HCEC 1CT (cell line): Measurements from ENCODE around the gene NXPH3.

Source experiments
- DNase-seq: peaks from one replicate; pipeline ENCODE4 v3.0.0-alpha.2; 2017

The NXPH3 gene

GRCh38 chr17:49576917-49577649 lies 1.4 kb downstream of the NXPH3 start:
- DNase-seq: no peak

GRCh38 chr17:49577650-49577934 lies 1.9 kb downstream of the NXPH3 start:
- no peak for DNase-seq

DNA sequence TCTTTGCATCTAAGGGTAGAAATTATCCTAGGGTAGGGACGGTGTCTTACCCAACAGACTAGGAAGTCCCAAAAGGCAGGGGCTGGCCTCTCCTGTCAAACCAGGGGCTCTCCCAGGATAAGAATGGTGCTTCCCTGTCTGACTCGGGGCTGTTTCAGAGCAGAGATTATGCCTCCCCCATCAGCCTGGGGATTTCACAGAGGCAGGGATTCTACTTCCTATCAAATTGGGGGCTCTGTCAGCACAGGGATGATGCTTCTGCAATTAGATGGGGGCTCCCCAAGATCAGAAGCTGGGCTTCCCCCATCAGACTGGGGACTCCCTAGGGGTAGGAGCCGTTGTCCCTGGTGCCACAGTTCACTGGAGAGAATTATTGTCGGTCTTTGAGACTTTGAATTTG lies 2.3 kb downstream of the NXPH3 start:
- no peak for DNase-seq

DNA sequence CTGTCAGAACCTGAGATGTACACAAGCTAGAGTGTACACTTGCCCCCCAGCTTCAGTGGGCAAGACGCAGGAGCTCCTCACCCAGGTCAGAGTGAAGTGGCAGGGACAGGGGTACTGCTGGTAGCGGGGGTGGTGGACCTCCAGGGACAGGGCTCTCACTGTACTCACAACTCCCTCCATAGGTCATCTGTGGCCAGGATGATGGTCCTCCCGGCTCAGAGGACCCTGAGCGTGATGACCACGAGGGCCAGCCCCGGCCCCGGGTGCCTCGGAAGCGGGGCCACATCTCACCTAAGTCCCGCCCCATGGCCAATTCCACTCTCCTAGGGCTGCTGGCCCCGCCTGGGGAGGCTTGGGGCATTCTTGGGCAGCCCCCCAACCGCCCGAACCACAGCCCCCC lies 2.7 kb downstream of the NXPH3 start:
- DNase-seq: no peak

GRCh38 chr17:49578952-49579500 lies 3.4 kb downstream of the NXPH3 start:
- no peak for DNase-seq

DNA sequence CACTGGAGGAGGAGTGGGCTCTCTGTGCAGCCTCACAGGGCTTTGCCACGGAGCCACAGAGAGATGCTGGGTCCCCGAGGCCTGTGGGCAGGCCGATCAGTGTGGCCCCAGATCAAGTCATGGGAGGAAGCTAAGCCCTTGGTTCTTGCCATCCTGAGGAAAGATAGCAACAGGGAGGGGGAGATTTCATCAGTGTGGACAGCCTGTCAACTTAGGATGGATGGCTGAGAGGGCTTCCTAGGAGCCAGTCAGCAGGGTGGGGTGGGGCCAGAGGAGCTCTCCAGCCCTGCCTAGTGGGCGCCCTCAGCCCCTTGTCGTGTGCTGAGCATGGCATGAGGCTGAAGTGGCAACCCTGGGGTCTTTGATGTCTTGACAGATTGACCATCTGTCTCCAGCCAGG lies 3.9 kb downstream of the NXPH3 start:
- no peak for DNase-seq

DNA sequence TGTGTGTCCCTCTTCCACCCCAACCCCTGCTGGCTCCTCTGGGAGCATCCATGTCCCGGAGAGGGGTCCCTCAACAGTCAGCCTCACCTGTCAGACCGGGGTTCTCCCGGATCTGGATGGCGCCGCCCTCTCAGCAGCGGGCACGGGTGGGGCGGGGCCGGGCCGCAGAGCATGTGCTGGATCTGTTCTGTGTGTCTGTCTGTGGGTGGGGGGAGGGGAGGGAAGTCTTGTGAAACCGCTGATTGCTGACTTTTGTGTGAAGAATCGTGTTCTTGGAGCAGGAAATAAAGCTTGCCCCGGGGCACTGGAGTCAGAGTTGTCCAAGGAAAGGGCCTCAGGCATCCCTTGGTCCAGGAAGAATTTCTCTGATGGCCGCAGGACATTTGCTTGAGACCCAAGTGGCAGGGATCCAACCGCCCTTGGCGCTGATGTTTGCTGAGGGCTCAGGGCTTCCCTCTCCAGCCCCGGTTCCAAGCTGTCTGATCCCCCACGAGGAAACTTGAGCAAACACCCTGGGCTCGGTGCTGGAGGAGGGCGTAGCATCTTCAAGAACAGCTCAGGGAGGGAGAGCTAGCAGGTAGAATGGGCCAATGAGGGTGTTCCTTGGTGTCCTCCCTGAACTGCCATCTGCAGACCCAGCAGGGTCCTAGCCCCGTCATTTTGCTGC lies 4.5 kb downstream of the NXPH3 start:
- no peak for DNase-seq

DNA sequence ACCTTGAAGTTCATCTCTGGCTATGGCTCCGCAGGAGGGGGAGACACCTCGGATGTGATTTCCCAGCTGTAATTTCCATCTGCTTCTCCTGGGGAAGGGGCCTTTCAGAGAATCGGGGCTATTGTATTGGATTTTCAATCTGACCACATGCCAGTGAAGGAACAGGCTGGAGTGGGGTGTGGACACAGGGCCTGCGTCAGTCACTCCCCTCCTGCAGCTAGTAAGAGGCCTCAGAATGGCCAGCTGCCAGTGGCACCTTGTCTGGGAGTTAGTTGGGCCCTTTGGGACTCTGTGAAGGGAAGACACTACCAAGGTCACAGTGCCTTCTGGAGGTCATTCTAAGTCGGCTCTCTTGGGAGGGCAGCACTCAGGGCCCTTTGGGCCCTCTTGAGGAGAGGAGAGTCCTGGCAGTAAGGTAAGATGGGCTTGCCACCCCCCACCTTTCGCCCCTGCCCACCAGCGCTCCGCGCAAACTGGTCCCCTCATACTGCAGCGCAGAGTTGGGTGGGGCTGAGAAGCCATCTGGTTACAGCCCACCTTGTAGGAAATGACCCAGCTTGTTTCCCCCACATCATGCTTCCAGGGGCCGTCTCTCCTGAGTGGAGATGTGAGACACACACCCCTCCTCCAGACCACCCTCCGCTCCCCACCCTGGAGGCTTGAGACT lies 5.4 kb downstream of the NXPH3 start:
- DNase-seq: no peak

- DNase-seq: no peak
Measured at GRCh38 chr17:49581648-49581998, 6.0 kb downstream of the NXPH3 start.

DNA sequence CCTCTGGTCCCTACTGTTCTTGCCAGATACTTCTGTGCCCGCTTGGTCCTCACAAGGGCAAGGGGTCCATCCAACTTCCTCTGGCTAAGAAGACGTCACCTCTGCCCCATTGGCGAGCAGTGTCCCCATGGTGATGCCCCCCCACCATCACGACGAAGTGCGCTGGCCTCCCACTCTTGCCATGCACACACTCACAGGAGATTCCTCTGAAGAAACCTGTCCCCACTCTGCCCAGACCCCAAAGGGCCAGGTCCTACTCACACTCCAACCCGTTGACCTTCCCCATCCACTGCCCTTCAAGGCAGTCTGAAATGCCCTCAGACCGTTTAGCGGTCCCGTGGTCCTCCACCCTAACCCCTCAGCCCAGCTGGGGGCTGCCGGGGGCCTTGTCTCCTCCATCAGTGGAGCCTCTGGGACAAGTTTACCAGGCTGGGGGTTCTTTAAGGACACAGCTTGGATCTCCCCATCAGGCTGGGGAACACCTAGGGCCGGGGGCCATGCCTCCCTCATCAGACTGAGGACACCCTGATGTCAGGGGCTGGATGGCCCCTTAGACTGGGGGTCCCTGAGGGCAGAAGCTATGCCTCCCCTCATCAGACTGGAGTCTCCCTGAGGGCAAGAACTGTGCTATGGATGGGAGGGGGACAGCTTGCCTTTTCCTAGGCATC lies 6.5 kb downstream of the NXPH3 start:
- DNase-seq: no peak

DNA sequence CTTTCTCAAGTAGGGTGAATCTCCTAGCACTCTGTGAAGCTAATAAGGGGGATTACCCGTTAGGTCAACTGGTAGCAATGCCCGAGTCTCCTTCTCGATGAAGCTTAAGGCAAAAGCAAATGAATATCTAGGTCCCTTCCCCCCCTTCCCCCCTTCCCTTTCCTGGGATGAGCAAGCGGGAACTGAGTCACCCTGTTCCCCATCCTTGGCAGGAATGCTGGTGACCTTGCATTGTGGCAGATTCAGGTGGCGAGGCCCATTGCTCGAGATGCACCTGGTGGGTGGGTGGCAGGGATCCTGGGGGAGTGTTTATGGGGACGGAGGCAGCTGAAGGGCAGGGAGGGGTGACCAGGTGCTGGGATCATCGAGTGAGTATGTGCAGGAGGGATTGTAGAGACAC lies 7.1 kb downstream of the NXPH3 start:
- peak; percentile 28 for DNase-seq

DNA sequence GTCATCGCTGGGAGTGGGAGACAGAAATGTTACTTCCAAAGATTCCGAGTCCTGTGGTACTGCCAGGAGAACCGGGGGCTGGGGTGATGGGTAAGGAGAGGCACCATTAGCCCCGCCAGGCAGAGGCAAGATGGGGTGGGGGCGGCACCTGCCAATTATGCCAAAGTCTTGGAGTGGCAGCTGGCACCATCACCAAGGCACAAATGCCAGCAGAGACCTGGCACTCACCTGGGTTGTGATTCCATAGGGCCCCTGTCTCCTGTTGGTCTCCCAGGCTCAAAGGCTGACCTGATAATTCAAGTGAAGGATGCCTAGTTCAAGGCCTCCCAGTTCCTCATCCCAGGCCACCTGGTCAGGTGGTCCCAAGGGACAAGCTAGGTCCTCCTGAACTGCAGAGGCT lies 7.6 kb downstream of the NXPH3 start:
- no peak for DNase-seq

GRCh38 chr17:49583889-49584288 lies 8.2 kb downstream of the NXPH3 start:
- no peak for DNase-seq

GRCh38 chr17:49585422-49586027 lies 9.9 kb downstream of the NXPH3 start:
- DNase-seq: no peak

DNA sequence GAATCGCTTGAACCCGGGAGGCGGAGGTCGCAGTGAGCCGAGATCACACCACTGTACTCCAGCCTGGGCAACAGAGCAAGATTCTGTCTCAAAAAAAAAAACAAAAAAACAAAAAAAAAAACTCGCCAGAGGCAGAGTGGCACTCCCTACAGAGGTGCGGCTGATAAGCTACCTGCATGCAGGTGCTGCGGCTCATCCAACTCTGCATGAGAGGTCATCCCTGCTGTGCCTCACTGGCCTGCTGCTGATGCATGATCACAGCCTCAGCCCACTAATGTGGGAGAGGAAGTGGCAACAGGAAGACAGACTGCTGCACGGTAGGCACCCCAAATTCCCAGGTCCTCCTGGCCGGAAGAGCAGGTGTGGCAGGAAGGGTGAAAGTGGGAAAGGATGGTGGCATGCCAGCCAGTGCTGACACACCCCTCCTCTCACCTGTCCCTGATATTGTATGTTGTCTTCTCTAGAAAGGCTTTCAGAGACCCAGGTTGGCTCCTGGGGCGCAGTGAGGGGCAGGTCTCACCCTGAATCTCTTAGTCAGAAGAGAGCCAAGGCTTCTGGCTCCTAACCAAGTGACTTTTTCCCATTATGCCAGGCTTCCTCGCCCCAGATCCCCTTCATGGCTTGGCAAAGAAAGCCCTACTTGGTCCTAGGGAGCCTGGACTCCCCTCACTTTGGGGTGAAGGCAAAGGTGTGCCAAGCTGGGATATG lies 11.8 kb downstream of the NXPH3 start:
- no peak for DNase-seq

GRCh38 chr17:49588312-49588711 lies 12.6 kb downstream of the NXPH3 start:
- DNase-seq: no peak

GRCh38 chr17:49588726-49589576 lies 13.3 kb downstream of the NXPH3 start:
- peak; percentile 47 for DNase-seq

DNA sequence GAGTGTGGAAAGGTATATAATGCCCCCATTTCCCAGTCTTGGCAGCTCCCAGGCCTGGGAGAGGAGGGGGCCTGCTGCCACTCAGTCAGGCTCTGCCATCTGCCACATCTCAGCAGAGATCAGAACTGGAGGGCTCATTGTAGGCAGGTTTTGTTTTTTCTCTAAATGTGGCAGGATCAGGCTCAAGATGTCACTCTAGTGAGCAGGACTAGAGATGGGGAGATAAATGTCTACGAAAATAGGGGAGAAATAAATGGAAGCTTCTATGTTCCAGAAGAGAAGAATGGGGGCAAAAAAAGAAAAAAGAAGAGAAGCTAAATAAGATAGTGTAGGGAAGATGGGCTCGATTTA lies 13.9 kb downstream of the NXPH3 start:
- DNase-seq: no peak

DNA sequence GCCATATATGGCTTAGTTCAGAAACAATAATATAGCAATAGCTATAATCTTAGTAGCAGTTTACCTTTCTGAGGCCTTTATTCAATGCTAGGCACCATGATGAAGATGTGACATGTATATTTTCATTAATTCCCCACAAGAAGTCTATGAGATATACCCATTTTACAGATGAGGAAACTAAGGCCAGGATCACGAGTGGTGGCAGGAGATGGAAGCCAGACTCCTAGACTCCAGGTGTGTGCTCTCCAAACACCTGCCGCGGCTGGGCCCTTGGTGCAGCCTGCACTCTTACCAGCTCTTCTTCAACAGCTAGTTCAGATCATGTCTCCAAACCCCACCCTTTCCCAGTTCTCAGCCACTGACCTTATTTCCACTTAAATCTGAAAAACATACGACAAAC lies 15.2 kb downstream of the NXPH3 start:
- DNase-seq: no peak

DNA sequence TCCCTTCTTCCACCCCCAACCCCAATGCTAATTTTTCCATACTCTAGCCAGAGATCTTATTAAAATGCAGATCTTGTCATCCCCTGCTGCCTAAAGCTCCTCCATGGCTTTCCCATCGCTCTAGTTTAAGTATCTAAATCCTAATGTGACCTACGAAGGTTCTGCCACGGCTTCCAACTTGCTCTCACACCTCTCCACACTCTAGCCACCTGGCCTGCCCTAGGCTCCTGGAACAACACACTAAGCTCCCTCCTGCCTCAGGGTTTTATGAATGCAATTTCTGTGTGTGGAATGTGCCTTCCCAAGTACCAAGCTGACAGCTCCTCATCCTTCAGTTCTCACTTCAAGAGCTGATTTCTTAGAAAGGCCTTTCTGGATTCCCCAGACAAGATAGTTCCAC lies 16.6 kb downstream of the NXPH3 start:
- no peak for DNase-seq

GRCh38 chr17:49595328-49595727 lies 19.7 kb downstream of the NXPH3 start:
- DNase-seq: no peak

DNA sequence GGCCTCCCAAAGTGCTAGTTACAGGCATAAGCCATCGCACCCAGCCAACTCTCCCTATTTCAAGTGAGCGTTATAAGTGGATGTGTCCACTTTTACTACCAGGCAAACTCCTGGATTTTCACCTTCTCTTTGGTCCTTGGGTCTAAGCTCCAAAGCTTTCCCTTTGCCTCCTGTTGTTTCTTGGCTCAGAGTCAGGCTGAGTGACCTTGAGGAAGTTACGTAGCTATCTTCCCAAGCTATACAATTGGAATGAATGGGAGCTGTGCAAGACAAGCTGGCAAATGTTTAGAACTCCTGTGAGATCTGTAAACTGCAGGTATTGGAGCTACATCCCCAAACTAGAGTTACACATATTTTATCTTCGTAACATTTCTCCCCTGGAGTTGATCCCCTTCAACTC lies 20.3 kb downstream of the NXPH3 start:
- no peak for DNase-seq
